Measurements from ENCODE around the gene APBA1.
"Not testable (repeated sequence)": the region's sequence is repeated elsewhere in the genome, so short reads cannot be mapped to it uniquely, and the experiment has no call there.

The APBA1 gene

GRCh38 chr9:69443178-69443577 is 229.0 kb downstream of the APBA1 start:
- DNase-seq (ENCODE audit: low read depth in 3 of 3), result no peak

- no peak for DNase-seq (ENCODE audit: low read depth in 3 of 3)
Observed at GRCh38 chr9:69442486-69442885, 229.7 kb downstream of the APBA1 start.

GRCh38 chr9:69440254-69440955 is 231.8 kb downstream of the APBA1 start:
- not testable (repeated sequence) for DNase-seq (ENCODE audit: low read depth in 3 of 3)

- DNase-seq (ENCODE audit: low read depth in 3 of 3), result not testable (repeated sequence)
Observed at GRCh38 chr9:69439654-69440053, 232.5 kb downstream of the APBA1 start.

- no peak for DNase-seq (ENCODE audit: low read depth in 3 of 3)
Observed at GRCh38 chr9:69433968-69434367, 238.2 kb downstream of the APBA1 start.

- DNase-seq (ENCODE audit: low read depth in 3 of 3), result no peak
Observed at GRCh38 chr9:69433392-69433791, 238.8 kb downstream of the APBA1 start.

- no peak for DNase-seq (ENCODE audit: low read depth in 3 of 3)
Observed at GRCh38 chr9:69432623-69433022, 239.5 kb downstream of the APBA1 start.

- no peak for DNase-seq (ENCODE audit: low read depth in 3 of 3)
Observed at GRCh38 chr9:69431777-69432176, 240.4 kb downstream of the APBA1 start.

GRCh38 chr9:69431203-69431602 is 241.0 kb downstream of the APBA1 start:
- DNase-seq (ENCODE audit: low read depth in 3 of 3), result no peak

GRCh38 chr9:69430206-69430605 is 242.0 kb downstream of the APBA1 start:
- DNase-seq (ENCODE audit: low read depth in 3 of 3), result no peak

GRCh38 chr9:69429281-69429680 is 242.9 kb downstream of the APBA1 start:
- no peak for DNase-seq (ENCODE audit: low read depth in 3 of 3)

GRCh38 chr9:69428017-69428785 is 244.0 kb downstream of the APBA1 start:
- DNase-seq (ENCODE audit: low read depth in 3 of 3), result no peak

- DNase-seq (ENCODE audit: low read depth in 3 of 3), result no peak
Observed at GRCh38 chr9:69427286-69427685, 244.9 kb downstream of the APBA1 start.

- DNase-seq (ENCODE audit: low read depth in 3 of 3), result no peak
Observed at GRCh38 chr9:69425136-69425801, 246.9 kb downstream of the APBA1 start.

- peak; percentile 6 to 31 (median 30) for DNase-seq (ENCODE audit: low read depth in 3 of 3)
Observed at GRCh38 chr9:69421908-69422801, 250.0 kb downstream of the APBA1 start.

GRCh38 chr9:69420611-69421270 is 251.4 kb downstream of the APBA1 start:
- no peak for DNase-seq (ENCODE audit: low read depth in 3 of 3)

GRCh38 chr9:69412741-69413150 is 259.4 kb downstream of the APBA1 start:
- DNase-seq (ENCODE audit: low read depth in 3 of 3), result no peak

- no peak for DNase-seq (ENCODE audit: low read depth in 3 of 3)
Observed at GRCh38 chr9:69411931-69412740, 260.0 kb downstream of the APBA1 start.

GRCh38 chr9:69411246-69411645 is 260.9 kb downstream of the APBA1 start:
- DNase-seq (ENCODE audit: low read depth in 3 of 3), result no peak

GRCh38 chr9:69409936-69410335 is 262.2 kb downstream of the APBA1 start:
- DNase-seq (ENCODE audit: low read depth in 3 of 3), result not testable (repeated sequence)
